Retina (tissue), 1 donor: Measurements from ENCODE around the gene CLCA2.

Source experiments
- DNase-seq: peaks from one replicate; pipeline ENCODE4 v3.0.0-alpha.2; 2016

CLCA2 gene

GRCh38 chr1:86429835-86430234 is 5.9 kb downstream of the CLCA2 start:
- no peak for DNase-seq

- DNase-seq = no peak
Measured at GRCh38 chr1:86430376-86430775, 6.4 kb downstream of the CLCA2 start.

GRCh38 chr1:86434059-86434458 is 10.1 kb downstream of the CLCA2 start:
- no peak for DNase-seq

- DNase-seq = no peak
Measured at GRCh38 chr1:86435327-86435726, 11.4 kb downstream of the CLCA2 start.

- peak; percentile 79 for DNase-seq
Measured at GRCh38 chr1:86436041-86436440, 12.1 kb downstream of the CLCA2 start.

- no peak for DNase-seq
Measured at GRCh38 chr1:86441581-86441980, 17.6 kb downstream of the CLCA2 start.

- no peak for DNase-seq
Measured at GRCh38 chr1:86441997-86442396, 18.0 kb downstream of the CLCA2 start.

GRCh38 chr1:86445919-86446318 is 21.9 kb downstream of the CLCA2 start:
- no peak for DNase-seq

GRCh38 chr1:86447198-86447790 is 23.3 kb downstream of the CLCA2 start:
- DNase-seq = no peak

GRCh38 chr1:86448670-86449069 is 24.7 kb downstream of the CLCA2 start:
- DNase-seq = no peak

GRCh38 chr1:86449103-86449502 is 25.1 kb downstream of the CLCA2 start:
- DNase-seq = no peak

GRCh38 chr1:86450847-86451246 is 26.9 kb downstream of the CLCA2 start:
- no peak for DNase-seq

- no peak for DNase-seq
Measured at GRCh38 chr1:86453664-86454063, 29.7 kb downstream of the CLCA2 start.

- DNase-seq = no peak
Measured at GRCh38 chr1:86455073-86455472, 31.1 kb downstream of the CLCA2 start.

GRCh38 chr1:86460998-86461397 is 37.0 kb downstream of the CLCA2 start:
- DNase-seq = no peak

- no peak for DNase-seq
Measured at GRCh38 chr1:86461482-86461881, 37.5 kb downstream of the CLCA2 start.

- no peak for DNase-seq
Measured at GRCh38 chr1:86464819-86465218, 40.8 kb downstream of the CLCA2 start.

- DNase-seq = no peak
Measured at GRCh38 chr1:86466109-86466844, 42.3 kb downstream of the CLCA2 start.

GRCh38 chr1:86466986-86467385 is 43.0 kb downstream of the CLCA2 start:
- DNase-seq = no peak

GRCh38 chr1:86468501-86468977 is 44.6 kb downstream of the CLCA2 start, which contains the start of gene CLCA1:
Gene CLCA1, plus strand, starts transcription at chr1:86468927. Its CDS starts 45 bp downstream, at chr1:86468972.
- no peak for DNase-seq

GRCh38 chr1:86470859-86471258 is 46.9 kb downstream of the CLCA2 start:
- no peak for DNase-seq

- no peak for DNase-seq
Measured at GRCh38 chr1:86471291-86471690, 47.3 kb downstream of the CLCA2 start.

- no peak for DNase-seq
Measured at GRCh38 chr1:86472152-86472551, 48.2 kb downstream of the CLCA2 start.

GRCh38 chr1:86472767-86473166 is 48.8 kb downstream of the CLCA2 start:
- DNase-seq = no peak

- no peak for DNase-seq
Measured at GRCh38 chr1:86477256-86477655, 53.3 kb downstream of the CLCA2 start.
